Ishikawa (cell line): Measurements from ENCODE around the gene FAM171A1.

ENCODE experiments used
- CEBPB ChIP-seq: IDR thresholded peaks from 2 replicates; pipeline ENCODE4 v1.6.1; 2012
- CREB1 ChIP-seq: IDR thresholded peaks from 2 replicates; pipeline ENCODE4 v1.6.1; 2012; ENCODE audit warnings: low read depth
- EGR1 ChIP-seq: IDR thresholded peaks from 2 replicates; pipeline ENCODE4 v1.6.1; 2012
- FOXM1 ChIP-seq: IDR thresholded peaks from 2 replicates; pipeline ENCODE4 v1.6.1; 2012; ENCODE audit warnings: low read depth, borderline replicate concordance
- NFIC ChIP-seq: IDR thresholded peaks from 2 replicates; pipeline ENCODE4 v1.6.1; 2012
- RAD21 ChIP-seq: IDR thresholded peaks from 2 replicates; pipeline ENCODE4 v1.6.1; 2012; ENCODE audit warnings: low read depth
- TAF1 ChIP-seq: IDR thresholded peaks from 2 replicates; pipeline ENCODE4 v1.6.1; 2012; ENCODE audit warnings: low read depth, mild to moderate bottlenecking
- TCF12 ChIP-seq: IDR thresholded peaks from 2 replicates; pipeline ENCODE4 v1.6.1; 2012; ENCODE audit warnings: low read depth
- TEAD4 ChIP-seq: IDR thresholded peaks from 2 replicates; pipeline ENCODE4 v1.6.1; 2012
- YY1 ChIP-seq: IDR thresholded peaks from 2 replicates; pipeline ENCODE4 v1.6.1; 2012; ENCODE audit warnings: low read depth
- ZBTB7A ChIP-seq: IDR thresholded peaks from 2 replicates; pipeline ENCODE4 v1.6.1; 2012; ENCODE audit warnings: low read depth
- TF ChIP-seq, protein P1 (sequence below): IDR thresholded peaks from 2 replicates; pipeline ENCODE4 v1.6.1; 2012
- TF ChIP-seq, protein P2 (sequence below): IDR thresholded peaks from 2 replicates; pipeline ENCODE4 v1.6.1; 2012; ENCODE audit warnings: low read depth, mild to moderate bottlenecking
- TF ChIP-seq, protein P3 (sequence below): IDR thresholded peaks from 2 replicates; pipeline ENCODE4 v1.6.1; 2012

FAM171A1 gene

DNA sequence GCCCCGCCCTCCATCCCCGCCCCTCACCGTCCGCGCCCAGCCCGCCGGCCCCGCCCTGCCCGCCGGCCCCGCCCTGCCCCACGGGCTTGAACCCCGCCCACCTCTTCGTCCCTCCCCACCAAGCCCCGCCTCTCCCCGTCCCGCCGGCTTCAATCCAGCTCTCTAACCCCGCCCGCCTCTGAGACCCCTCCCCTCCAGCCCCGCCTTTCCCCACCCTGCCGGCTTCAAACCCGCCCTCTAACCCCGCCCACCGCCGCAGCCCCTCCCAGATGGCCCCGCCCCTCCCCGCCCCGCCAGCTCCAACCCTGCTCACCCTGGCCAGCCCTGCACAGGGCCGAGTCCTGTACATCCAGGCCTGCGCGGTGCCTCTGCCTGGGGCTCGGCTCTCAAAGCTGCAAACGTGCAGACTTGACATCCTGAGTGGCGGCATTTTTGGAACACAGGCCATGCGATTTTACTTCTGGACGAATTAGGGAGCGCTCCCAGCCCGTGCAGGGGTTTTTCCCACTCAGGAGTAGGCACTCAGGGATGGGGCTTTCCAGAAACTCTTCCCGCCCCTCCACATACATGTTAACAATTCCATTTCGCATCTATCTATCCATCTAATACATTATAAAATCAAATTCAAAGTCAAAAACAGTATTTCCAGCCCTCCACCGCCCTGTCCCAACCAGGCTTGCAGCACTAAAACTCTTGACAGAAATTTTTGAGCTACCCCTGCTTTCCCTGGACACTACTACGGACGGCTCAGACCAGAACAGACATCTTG lies 202.1 kb downstream of the FAM171A1 start:
- TF ChIP-seq, protein P1, sequence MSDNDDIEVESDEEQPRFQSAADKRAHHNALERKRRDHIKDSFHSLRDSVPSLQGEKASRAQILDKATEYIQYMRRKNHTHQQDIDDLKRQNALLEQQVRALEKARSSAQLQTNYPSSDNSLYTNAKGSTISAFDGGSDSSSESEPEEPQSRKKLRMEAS, result no peak

DNA sequence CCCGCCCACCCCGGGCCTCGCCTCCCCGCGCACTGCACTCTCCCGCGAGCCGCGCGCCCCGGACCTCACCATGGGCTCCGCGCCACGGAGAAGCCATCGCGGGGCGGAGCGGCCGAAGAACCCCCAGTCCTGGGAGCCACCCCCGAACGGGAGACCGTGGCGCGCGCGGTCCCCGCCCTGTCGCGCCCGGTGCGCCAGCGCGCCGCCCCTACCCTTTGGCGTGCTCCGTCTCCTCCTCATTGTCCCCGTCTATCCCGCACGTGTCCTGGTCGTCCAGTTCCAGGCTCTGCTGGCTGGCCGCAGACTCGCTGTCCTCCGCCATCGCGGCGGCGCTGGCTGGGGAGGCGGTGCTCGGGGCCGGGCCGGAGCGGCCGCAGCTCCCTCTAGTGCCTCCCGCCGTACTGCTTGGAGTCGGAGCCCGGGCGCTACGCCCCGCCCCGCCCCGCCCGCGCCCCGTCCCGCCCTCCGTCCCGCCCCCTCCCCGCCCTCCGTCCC lies 202.8 kb downstream of the FAM171A1 start, which contains the start of gene NMT2:
Gene NMT2, minus strand, starts transcription at position 403 of the 495 bp plus-strand sequence. Its CDS starts 81 bp downstream, at position 322.
- TF ChIP-seq ZBTB7A (no peak), FOXM1 (no peak), TCF12 (no peak), NFIC (no peak), TAF1 (peak; percentile 51; the same call in 1 of the 2 replicates), YY1 (peak; percentile 86), CEBPB (no peak), TEAD4 (no peak)
- TF ChIP-seq, protein P2, sequence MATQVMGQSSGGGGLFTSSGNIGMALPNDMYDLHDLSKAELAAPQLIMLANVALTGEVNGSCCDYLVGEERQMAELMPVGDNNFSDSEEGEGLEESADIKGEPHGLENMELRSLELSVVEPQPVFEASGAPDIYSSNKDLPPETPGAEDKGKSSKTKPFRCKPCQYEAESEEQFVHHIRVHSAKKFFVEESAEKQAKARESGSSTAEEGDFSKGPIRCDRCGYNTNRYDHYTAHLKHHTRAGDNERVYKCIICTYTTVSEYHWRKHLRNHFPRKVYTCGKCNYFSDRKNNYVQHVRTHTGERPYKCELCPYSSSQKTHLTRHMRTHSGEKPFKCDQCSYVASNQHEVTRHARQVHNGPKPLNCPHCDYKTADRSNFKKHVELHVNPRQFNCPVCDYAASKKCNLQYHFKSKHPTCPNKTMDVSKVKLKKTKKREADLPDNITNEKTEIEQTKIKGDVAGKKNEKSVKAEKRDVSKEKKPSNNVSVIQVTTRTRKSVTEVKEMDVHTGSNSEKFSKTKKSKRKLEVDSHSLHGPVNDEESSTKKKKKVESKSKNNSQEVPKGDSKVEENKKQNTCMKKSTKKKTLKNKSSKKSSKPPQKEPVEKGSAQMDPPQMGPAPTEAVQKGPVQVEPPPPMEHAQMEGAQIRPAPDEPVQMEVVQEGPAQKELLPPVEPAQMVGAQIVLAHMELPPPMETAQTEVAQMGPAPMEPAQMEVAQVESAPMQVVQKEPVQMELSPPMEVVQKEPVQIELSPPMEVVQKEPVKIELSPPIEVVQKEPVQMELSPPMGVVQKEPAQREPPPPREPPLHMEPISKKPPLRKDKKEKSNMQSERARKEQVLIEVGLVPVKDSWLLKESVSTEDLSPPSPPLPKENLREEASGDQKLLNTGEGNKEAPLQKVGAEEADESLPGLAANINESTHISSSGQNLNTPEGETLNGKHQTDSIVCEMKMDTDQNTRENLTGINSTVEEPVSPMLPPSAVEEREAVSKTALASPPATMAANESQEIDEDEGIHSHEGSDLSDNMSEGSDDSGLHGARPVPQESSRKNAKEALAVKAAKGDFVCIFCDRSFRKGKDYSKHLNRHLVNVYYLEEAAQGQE, result no peak
- TF ChIP-seq, protein P1, result peak; percentile 87
- TF ChIP-seq, protein P3, sequence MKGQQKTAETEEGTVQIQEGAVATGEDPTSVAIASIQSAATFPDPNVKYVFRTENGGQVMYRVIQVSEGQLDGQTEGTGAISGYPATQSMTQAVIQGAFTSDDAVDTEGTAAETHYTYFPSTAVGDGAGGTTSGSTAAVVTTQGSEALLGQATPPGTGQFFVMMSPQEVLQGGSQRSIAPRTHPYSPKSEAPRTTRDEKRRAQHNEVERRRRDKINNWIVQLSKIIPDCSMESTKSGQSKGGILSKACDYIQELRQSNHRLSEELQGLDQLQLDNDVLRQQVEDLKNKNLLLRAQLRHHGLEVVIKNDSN, result peak; percentile 33; the same call in 1 of the 2 replicates

GRCh38 chr10:15167411-15168290 lies 203.4 kb downstream of the FAM171A1 start:
- TF ChIP-seq EGR1 (0 out of 2 replicates have a peak, but pooled peaks have one; percentile 34), CREB1 (no peak), TAF1 (no peak), ZBTB7A (peak; percentile 79; the same call in 1 of the 2 replicates), NFIC (no peak), YY1 (no peak), CEBPB (no peak), FOXM1 (no peak)
- TF ChIP-seq, protein P2, result no peak
- TF ChIP-seq, protein P3, result no peak

- TF ChIP-seq, protein P1, result no peak
- TF ChIP-seq YY1 (no peak), FOXM1 (no peak), TCF12 (no peak), NFIC (no peak), ZBTB7A (no peak), TAF1 (no peak), EGR1 (no peak), RAD21 (no peak), CEBPB (no peak)
- TF ChIP-seq, protein P3, result no peak
These were observed 204.8 kb downstream of the FAM171A1 start for GRCh38 chr10:15166325-15166724.

DNA sequence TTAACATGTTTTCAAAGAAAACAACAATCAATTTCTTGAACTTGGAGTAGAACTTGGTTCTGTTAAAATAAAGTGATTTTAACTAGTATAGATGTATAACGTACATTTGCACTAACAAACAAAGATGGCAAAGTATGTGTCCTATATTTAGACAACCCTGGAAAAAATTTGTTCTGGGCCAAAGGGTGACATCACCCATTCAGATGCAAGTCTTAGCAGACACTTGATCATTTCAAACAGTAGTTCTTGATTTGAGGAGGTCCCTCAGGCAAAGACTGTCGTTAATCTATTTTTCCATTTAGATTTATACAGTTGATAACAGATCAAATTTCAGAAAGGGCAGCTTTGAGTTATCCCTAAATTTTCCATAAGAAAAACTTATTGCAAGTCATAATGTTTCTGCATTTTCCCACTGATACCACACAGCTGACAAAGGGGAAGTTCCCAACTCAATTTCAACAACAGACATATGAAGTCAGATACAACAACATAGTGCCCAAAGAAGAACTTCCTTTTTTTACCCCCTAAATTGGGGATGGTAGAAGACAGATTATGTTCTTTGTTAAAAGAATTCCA lies 207.7 kb downstream of the FAM171A1 start:
- TF ChIP-seq ZBTB7A (no peak), CREB1 (no peak), RAD21 (no peak), EGR1 (no peak), TEAD4 (no peak), CEBPB (no peak)
- TF ChIP-seq, protein P2, result no peak
